ENCODE data around the gene NDST1. TPM values are rescaled to one million over a fixed set of nuclear protein-coding genes. Genes with fewer than 3 reads are reported as not detected.

NDST1 gene
- total and polyA plus RNA-seq, 2 of the 8 experiments (the other 6 are each of a cell fraction or from before 2014, with no cell fraction given): 27.0 to 72.0 TPM

GRCh38 chr5:150530951-150531588 is 23.1 kb downstream of the NDST1 start:
- ChIA-PET CTCF (ENCODE audit: partially characterized antibody) (interaction anchor here (0.6 to 15.3 kb wide), 6 partner anchors 10 to 274 kb away, joined by 3 to 229 read pairs (median 12); partner anchors contain the start of gene NDST1), POLR2A (ENCODE audit: partially characterized antibody) (interaction anchor here (0.7 to 1.7 kb wide), 5 partner anchors 11 to 88 kb away, joined by 3 to 5 read pairs (median 4); partner anchors contain the start of gene RPS14)
- Histone ChIP-seq H3K9ac (replicated peaks in 1 of 4; ENCODE audit: extremely low read depth in 1 of 4, low read depth in 3 of 4, low read length in 3 of 4) (no peak overlapping the region), H2BK5ac (ENCODE audit: low read depth, low read length) (no peak overlapping the region), H2BK20ac (ENCODE audit: low read length) (no peak overlapping the region), H3K79me2 (ENCODE audit: control insufficient read depth in 1 of 2, insufficient read depth in 2 of 2, low read length in 2 of 2) (peaks cover 0 to 14% of the 10 kb centered on the region in 2 experiments; a peak in 2 of 4 replicates), H2BK120ac (replicated peaks; ENCODE audit: low read depth, low read length) (no peak overlapping the region), H3K14ac (ENCODE audit: insufficient read length) (no peak overlapping the region), H3K9me3 (ENCODE audit: insufficient read depth in 2 of 2, low read depth in 1 of 2, low read length in 1 of 2) (no peaks in the 10 kb centered on the region), H3K4me1 (replicated peaks in 1 of 4; ENCODE audit: control insufficient read depth in 3 of 4, insufficient read depth in 4 of 4, low read length in 3 of 4) (peaks cover 2 to 4% (median 2%) of the 10 kb centered on the region in 4 experiments; a peak in 6 of 7 replicates), H3K79me1 (ENCODE audit: low read depth, low read length) (peaks cover 7% of the 10 kb centered on the region; the same call in 1 of the 2 replicates), H4K20me1 (replicated peaks in 1 of 2; ENCODE audit: control insufficient read depth in 1 of 2, insufficient read depth in 2 of 2, low read length in 2 of 2) (peaks cover 4 to 19% of the 10 kb centered on the region in 2 experiments), H4K91ac (replicated peaks; ENCODE audit: insufficient read length, low read length) (no peak overlapping the region), H3K4me2 (ENCODE audit: insufficient read depth in 1 of 2, low read depth in 2 of 2, low read length in 2 of 2) (no peak overlapping the region), H4K8ac (ENCODE audit: extremely low read depth, insufficient read depth, low read length) (no peak overlapping the region), H3K36me3 (ENCODE audit: control insufficient read depth in 2 of 4, insufficient read depth in 4 of 4, low read length in 3 of 4) (peaks cover 5 to 37% (median 20%) of the 10 kb centered on the region in 4 experiments), H3K23me2 (ENCODE audit: low read depth, low read length) (no peaks in the 10 kb centered on the region), H3K27ac (ENCODE audit: low read depth, low read length) (no peak overlapping the region), H3K4me3 (ENCODE audit: extremely low read depth in 1 of 4, insufficient read depth in 2 of 4, low read depth in 3 of 4, low read length in 4 of 4) (no peak overlapping the region), H4K5ac (ENCODE audit: insufficient read length, low read depth, low read length) (no peak overlapping the region), H2AFZ (ENCODE audit: low read length) (no peak overlapping the region), H2AK5ac (ENCODE audit: low read depth, low read length) (no peak overlapping the region), H2BK12ac (ENCODE audit: low read depth, low read length) (no peak overlapping the region), H3K27me3 (replicated peaks in 1 of 4; ENCODE audit: control insufficient read depth in 3 of 4, extremely low read depth in 1 of 4, insufficient read depth in 3 of 4, low read length in 3 of 4) (no peaks in the 10 kb centered on the region), H2BK15ac (ENCODE audit: low read length) (no peak overlapping the region), H3K18ac (ENCODE audit: extremely low read depth, low read length) (no peak overlapping the region), H3K4ac (replicated peaks; ENCODE audit: insufficient read length, low read depth, low read length) (no peak overlapping the region), H3K56ac (replicated peaks; ENCODE audit: insufficient read length, low read depth, low read length) (no peak overlapping the region), H3K23ac (ENCODE audit: insufficient read length) (no peak overlapping the region)
- 95% methylated on average over 9 of the region's 9 CpGs; no CpG with 5 or more reads in 1 of the 2 experiments for WGBS, 2 experiments (ENCODE audit: extremely low coverage in 1 of 2, insufficient coverage in 1 of 2, insufficient read length in 1 of 2, insufficient replicate concordance in 2 of 2, low coverage in 1 of 2, low lambda C conversion rate in 2 of 2, missing lambda C conversion rate in 1 of 2)
- TF ChIP-seq, protein P1, sequence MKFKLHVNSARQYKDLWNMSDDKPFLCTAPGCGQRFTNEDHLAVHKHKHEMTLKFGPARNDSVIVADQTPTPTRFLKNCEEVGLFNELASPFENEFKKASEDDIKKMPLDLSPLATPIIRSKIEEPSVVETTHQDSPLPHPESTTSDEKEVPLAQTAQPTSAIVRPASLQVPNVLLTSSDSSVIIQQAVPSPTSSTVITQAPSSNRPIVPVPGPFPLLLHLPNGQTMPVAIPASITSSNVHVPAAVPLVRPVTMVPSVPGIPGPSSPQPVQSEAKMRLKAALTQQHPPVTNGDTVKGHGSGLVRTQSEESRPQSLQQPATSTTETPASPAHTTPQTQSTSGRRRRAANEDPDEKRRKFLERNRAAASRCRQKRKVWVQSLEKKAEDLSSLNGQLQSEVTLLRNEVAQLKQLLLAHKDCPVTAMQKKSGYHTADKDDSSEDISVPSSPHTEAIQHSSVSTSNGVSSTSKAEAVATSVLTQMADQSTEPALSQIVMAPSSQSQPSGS (IDR thresholded peaks at IDR 0.05; ENCODE audit: low read length): no peak
- TF ChIP-seq JUN (IDR thresholded peaks at IDR 0.05; ENCODE audit: low read depth, low read length) (no peak), HDAC6 (IDR thresholded peaks at IDR 0.05; ENCODE audit: low read depth, low read length) (no peak), BRCA1 (IDR thresholded peaks at IDR 0.05; ENCODE audit: low read depth, low read length) (no peak), ATF3 (IDR thresholded peaks at IDR 0.05; ENCODE audit: insufficient read depth, low read depth, low read length) (no peak)
- DNase-seq (ENCODE audit: low read depth in 1 of 2, low spot score in 2 of 2): no peak
- FAIRE-seq: no peak
